Chondrocyte (in vitro differentiated cells): ENCODE data around the gene DUOX1. TPM values are rescaled to one million over a fixed set of nuclear protein-coding genes. Genes with fewer than 3 reads are reported as not detected.
A peak's percentile ranks its signal among the peaks of the same experiment; 100 is the strongest.

Source experiments
- DNase-seq: peaks from one replicate; pipeline ENCODE4 v3.0.0; 2021; ENCODE audit warnings: mixed read lengths, low spot score
- H3K27ac Mint-ChIP-seq: one replicate; pipeline ENCODE4 v1.8.0; 2021; ENCODE audit warnings: mild to moderate bottlenecking, moderate library complexity, mixed read lengths; ENCODE audit not compliant: unreplicated experiment
- H3K27me3 Mint-ChIP-seq: 2 replicates; pipeline ENCODE4 v1.8.0; 2021; ENCODE audit warnings: low read depth, mixed read lengths
- H3K36me3 Mint-ChIP-seq: 2 replicates; pipeline ENCODE4 v1.8.0; 2021; ENCODE audit warnings: low read depth, mixed read lengths
- H3K4me1 Mint-ChIP-seq: 2 replicates; pipeline ENCODE4 v1.8.0; 2021; ENCODE audit warnings: low read depth, mild to moderate bottlenecking, mixed read lengths
- H3K4me3 Mint-ChIP-seq: one replicate; pipeline ENCODE4 v1.8.0; 2021; ENCODE audit warnings: mild to moderate bottlenecking, moderate library complexity, mixed read lengths; ENCODE audit not compliant: unreplicated experiment
- H3K9me3 Mint-ChIP-seq: 2 replicates; pipeline ENCODE4 v1.8.0; 2021; ENCODE audit warnings: low read depth, mixed read lengths
- CTCF ChIP-seq: fragments of 200-600 bp; sonication (generic); IDR thresholded peaks from 2 replicates; pipeline ENCODE4 v1.5.0; 2021; ENCODE audit warnings: antibody characterized with exemption, mild to moderate bottlenecking, moderate library complexity
- total RNA-seq: library from RNA; stranded (reverse); gene quantifications from 3 replicates; pipeline ENCODE4 v1.2.1, GENCODE V29; 2021

DUOX1 gene
- total RNA-seq, 1 donor from 2014 or later, result not detected

GRCh38 chr15:45115312-45115820 lies 14.4 kb upstream of the DUOX1 start:
- Mint-ChIP-seq H3K27me3 (peaks cover 47% of the 10 kb centered on the region), H3K27ac (no peak overlapping the region), H3K9me3 (no peaks in the 10 kb centered on the region), H3K4me3 (no peak overlapping the region), H3K36me3 (peaks cover 2% of the 10 kb centered on the region), H3K4me1 (peaks cover 24% of the 10 kb centered on the region)
- no peak for TF ChIP-seq CTCF
- no peak for DNase-seq

GRCh38 chr15:45116006-45116481 lies 13.8 kb upstream of the DUOX1 start:
- H3K4me3 Mint-ChIP-seq, result no peak overlapping the region
- no peaks in the 10 kb centered on the region for H3K9me3 Mint-ChIP-seq
- peaks cover 24% of the 10 kb centered on the region for H3K4me1 Mint-ChIP-seq
- H3K36me3 Mint-ChIP-seq, result peaks cover 2% of the 10 kb centered on the region
- no peak for TF ChIP-seq CTCF
- H3K27ac Mint-ChIP-seq, result no peak overlapping the region
- DNase-seq, result no peak
- peaks cover 44% of the 10 kb centered on the region for H3K27me3 Mint-ChIP-seq

- no peak overlapping the region for H3K4me3 Mint-ChIP-seq
- H3K27ac Mint-ChIP-seq, result no peak overlapping the region
- H3K4me1 Mint-ChIP-seq, result peaks cover 25% of the 10 kb centered on the region
- DNase-seq, result peak; percentile 87
- H3K9me3 Mint-ChIP-seq, result no peaks in the 10 kb centered on the region
- H3K36me3 Mint-ChIP-seq, result peaks cover 2% of the 10 kb centered on the region
- no peak for TF ChIP-seq CTCF
- H3K27me3 Mint-ChIP-seq, result peaks cover 43% of the 10 kb centered on the region
Observed at GRCh38 chr15:45116482-45117307, 13.1 kb upstream of the DUOX1 start.

GRCh38 chr15:45117308-45118130 lies 12.3 kb upstream of the DUOX1 start:
- peak overlapping the region; percentile 54 for H3K4me3 Mint-ChIP-seq

More at GRCh38 chr15:45117308-45118130, 12.3 kb upstream of the DUOX1 start:
- H3K27ac Mint-ChIP-seq, result no peak overlapping the region
- peaks cover 2% of the 10 kb centered on the region for H3K36me3 Mint-ChIP-seq
- H3K27me3 Mint-ChIP-seq, result peaks cover 35% of the 10 kb centered on the region
- peaks cover 25% of the 10 kb centered on the region for H3K4me1 Mint-ChIP-seq
- TF ChIP-seq CTCF, result no peak
- no peaks in the 10 kb centered on the region for H3K9me3 Mint-ChIP-seq
- peak; percentile 86 for DNase-seq
